H1 (cell line): Measurements from ENCODE around the gene CFAP20. TPM values are rescaled to one million over a fixed set of nuclear protein-coding genes. Genes with fewer than 3 reads are reported as not detected.

Source experiments
- CTCF ChIA-PET: fragments of 300-600 bp; sonication (Branson Sonifier 250); formaldehyde crosslinking; loops from one replicate; lab custom pipeline; 2021; ENCODE audit not compliant: partially characterized antibody; lab: Charles Lee
- POLR2A ChIA-PET: fragments of 300-600 bp; sonication (Branson Sonifier 250); formaldehyde crosslinking; loops from one replicate; lab custom pipeline; 2021; ENCODE audit warnings: inconsistent platforms; ENCODE audit not compliant: partially characterized antibody; lab: Charles Lee
- DNase-seq, 2 experiments: peaks; one replicate each; pipeline versions ENCODE4 v3.0.0 to v3.0.0-alpha.2; 2010 to 2022; ENCODE audit warnings: low spot score in 2 of 2, low read depth in 1 of 2, mixed read lengths in 1 of 2
- FAIRE-seq: peaks from 2 replicates; lab custom pipeline; 2011; peaks lifted over from hg19 to GRCh38; lab: Jason Lieb, UNC
- H2AFZ ChIP-seq: 2 replicates; pipeline ENCODE4 v1.8.1; 2012; ENCODE audit warnings: low read length, inconsistent platforms
- H2AK5ac ChIP-seq: 2 replicates; pipeline ENCODE4 v1.6.1; 2013; ENCODE audit warnings: low read depth, low read length
- H2BK120ac ChIP-seq: replicated peaks from 2 replicates; pipeline ENCODE3; 2013; ENCODE audit warnings: low read depth, low read length, inconsistent platforms
- H2BK12ac ChIP-seq: 2 replicates; pipeline ENCODE4 v1.6.1; 2013; ENCODE audit warnings: low read depth, low read length
- H2BK15ac ChIP-seq: 2 replicates; pipeline ENCODE4 v1.6.1; 2013; ENCODE audit warnings: low read length
- H2BK20ac ChIP-seq: 2 replicates; pipeline ENCODE4 v1.6.1; 2013; ENCODE audit warnings: low read length
- H2BK5ac ChIP-seq: 2 replicates; pipeline ENCODE4 v1.6.1; 2013; ENCODE audit warnings: low read depth, low read length
- H3K14ac ChIP-seq: 2 replicates; pipeline ENCODE4 v1.6.1; 2013; ENCODE audit warnings: inconsistent platforms; ENCODE audit not compliant: insufficient read length
- H3K18ac ChIP-seq: 2 replicates; pipeline ENCODE4 v1.6.1; 2013; ENCODE audit warnings: low read length; ENCODE audit errors: extremely low read depth
- H3K23ac ChIP-seq: 2 replicates; pipeline ENCODE4 v1.6.1; 2013; ENCODE audit warnings: inconsistent platforms; ENCODE audit not compliant: insufficient read length
- H3K23me2 ChIP-seq: 2 replicates; pipeline ENCODE4 v1.6.1; 2013; ENCODE audit warnings: low read depth, low read length
- H3K27ac ChIP-seq: 2 replicates; pipeline ENCODE4 v1.6.1; 2011; ENCODE audit warnings: low read depth, low read length, inconsistent platforms
- H3K27me3 ChIP-seq, 4 experiments: replicated peaks in 1 of 4; 1 replicate in 1 of 4; 2 replicates in 3 of 4; pipeline versions ENCODE4 v1.6.1 to v1.8.1; 2011 to 2013; ENCODE audit warnings: low read length in 3 of 4, mild to moderate bottlenecking in 3 of 4, inconsistent platforms in 2 of 4, mixed read lengths in 2 of 4, moderate library complexity in 1 of 4; ENCODE audit not compliant: control insufficient read depth in 3 of 4, insufficient read depth in 3 of 4; ENCODE audit errors: extremely low read depth in 1 of 4
- H3K36me3 ChIP-seq, 4 experiments: 2 replicates each; pipeline versions ENCODE4 v1.6.1 to v1.8.1; 2011 to 2013; ENCODE audit warnings: mild to moderate bottlenecking in 4 of 4, low read length in 3 of 4, moderate library complexity in 2 of 4, control low read depth in 1 of 4, inconsistent platforms in 1 of 4; ENCODE audit not compliant: insufficient read depth in 4 of 4, control insufficient read depth in 2 of 4
- H3K4ac ChIP-seq: replicated peaks from 2 replicates; pipeline ENCODE3; 2013; ENCODE audit warnings: low read length, low read depth, mixed read lengths, inconsistent platforms; ENCODE audit not compliant: insufficient read length
- H3K4me1 ChIP-seq, 4 experiments: replicated peaks in 1 of 4; 1 replicate in 1 of 4; 2 replicates in 3 of 4; pipeline versions ENCODE4 v1.6.1 to v1.8.1; 2011 to 2013; ENCODE audit warnings: low read length in 3 of 4, inconsistent platforms in 2 of 4, mixed read lengths in 1 of 4; ENCODE audit not compliant: insufficient read depth in 4 of 4, control insufficient read depth in 3 of 4
- H3K4me2 ChIP-seq, 2 experiments: 2 replicates each; pipeline versions ENCODE4 v1.6.1 to v1.8.1; 2011 to 2013; ENCODE audit warnings: low read depth in 2 of 2, low read length in 2 of 2, control low read depth in 1 of 2, inconsistent platforms in 1 of 2, mild to moderate bottlenecking in 1 of 2; ENCODE audit not compliant: insufficient read depth in 1 of 2
- H3K4me3 ChIP-seq, 4 experiments: fragments of 200-600, 300-600 bp in 1 of 4; sonication (generic), shearing (Covaris generic), sonication (Bioruptor Twin) in 1 of 4; 2 replicates each; pipeline versions ENCODE4 v1.5.1 to v1.8.1; 2011 to 2016; ENCODE audit warnings: low read length in 4 of 4, low read depth in 3 of 4, control low read depth in 2 of 4, inconsistent platforms in 2 of 4, mild to moderate bottlenecking in 2 of 4, mixed read lengths in 1 of 4, moderate library complexity in 1 of 4; ENCODE audit not compliant: insufficient read depth in 2 of 4; ENCODE audit errors: extremely low read depth in 1 of 4
- H3K56ac ChIP-seq: replicated peaks from 2 replicates; pipeline ENCODE3; 2013; ENCODE audit warnings: low read depth, mild to moderate bottlenecking, mixed read lengths, low read length, inconsistent platforms; ENCODE audit not compliant: insufficient read length
- H3K79me1 ChIP-seq: 2 replicates; pipeline ENCODE4 v1.6.1; 2013; ENCODE audit warnings: low read depth, low read length, control low read depth
- H3K79me2 ChIP-seq, 2 experiments: 2 replicates each; pipeline versions ENCODE4 v1.6.1 to v1.8.1; 2012 to 2013; ENCODE audit warnings: low read length in 2 of 2, mild to moderate bottlenecking in 2 of 2, inconsistent platforms in 1 of 2; ENCODE audit not compliant: insufficient read depth in 2 of 2, control insufficient read depth in 1 of 2
- H3K9ac ChIP-seq, 4 experiments: replicated peaks in 1 of 4; 1 replicate in 1 of 4; 2 replicates in 3 of 4; pipeline versions ENCODE4 v1.6.1 to v1.8.1; 2011 to 2013; ENCODE audit warnings: low read depth in 3 of 4, low read length in 3 of 4, control low read depth in 2 of 4, mild to moderate bottlenecking in 2 of 4, moderate library complexity in 2 of 4, inconsistent platforms in 1 of 4; ENCODE audit errors: extremely low read depth in 1 of 4
- H3K9me3 ChIP-seq, 2 experiments: 2 replicates each; pipeline versions ENCODE4 v1.6.1 to v1.8.1; 2012 to 2013; ENCODE audit warnings: mild to moderate bottlenecking in 2 of 2, moderate library complexity in 2 of 2, control low read depth in 1 of 2, inconsistent platforms in 1 of 2, low read depth in 1 of 2, low read length in 1 of 2, mixed read lengths in 1 of 2; ENCODE audit not compliant: insufficient read depth in 2 of 2
- H4K20me1 ChIP-seq, 2 experiments: replicated peaks in 1 of 2; 2 replicates each; pipeline versions ENCODE3 to v1.8.1; 2011 to 2013; ENCODE audit warnings: inconsistent platforms in 2 of 2, low read length in 2 of 2, mild to moderate bottlenecking in 1 of 2; ENCODE audit not compliant: insufficient read depth in 2 of 2, control insufficient read depth in 1 of 2
- H4K5ac ChIP-seq: 2 replicates; pipeline ENCODE4 v1.6.1; 2013; ENCODE audit warnings: low read length, low read depth, mixed read lengths, inconsistent platforms; ENCODE audit not compliant: insufficient read length
- H4K8ac ChIP-seq: 2 replicates; pipeline ENCODE4 v1.8.0; 2013; ENCODE audit warnings: mild to moderate bottlenecking, moderate library complexity, low read length, inconsistent platforms; ENCODE audit not compliant: insufficient read depth; ENCODE audit errors: extremely low read depth
- H4K91ac ChIP-seq: replicated peaks from 2 replicates; pipeline ENCODE3; 2013; ENCODE audit warnings: low read length, mixed read lengths, inconsistent platforms; ENCODE audit not compliant: insufficient read length
- CREB1 ChIP-seq: IDR thresholded peaks from 2 replicates; pipeline ENCODE4 v1.6.1; 2012; ENCODE audit warnings: inconsistent platforms
- NRF1 ChIP-seq: IDR thresholded peaks from 2 replicates; pipeline ENCODE4 v1.6.1; 2011; ENCODE audit warnings: mild to moderate bottlenecking, low read depth, low read length, improper control_type of control experiment
- RXRA ChIP-seq: IDR thresholded peaks from 2 replicates; pipeline ENCODE4 v1.6.1; 2011; ENCODE audit warnings: low read depth, mild to moderate bottlenecking, low read length, moderate library complexity; ENCODE audit not compliant: insufficient read depth
- WGBS, 2 experiments: shearing (Covaris generic) in 1 of 2; methylation state at CpG; one replicate each; pipeline versions ENCODE4 v1.1.6 to v1.1.7; 2013 to 2015; ENCODE audit warnings: low lambda C conversion rate in 2 of 2, mixed read lengths in 2 of 2, inconsistent platforms in 1 of 2, low coverage in 1 of 2, missing lambda C conversion rate in 1 of 2; ENCODE audit not compliant: insufficient replicate concordance in 2 of 2, insufficient coverage in 1 of 2, insufficient read length in 1 of 2; ENCODE audit errors: extremely low coverage in 1 of 2, missing lambda C conversion rate in 1 of 2; 5-methylcytosine and 5-hydroxymethylcytosine counted together
- polyA plus RNA-seq, 7 experiments: library from polyadenylated mRNA; depleted of rRNA in 3 of 7; stranded (reverse) in 5 of 7; unstranded in 2 of 7; fragments of >200 nt in 5 of 7; fragments of 200-250 nt in 2 of 7; gene quantifications; 1 replicate in 5 of 7; 2 replicates in 1 of 7; 4 replicates in 1 of 7; pipeline versions ENCODE4 v1.2.1 to v1.2.3, GENCODE V29; 2011 to 2013; ENCODE audit warnings: missing spikeins in 2 of 7, mixed read lengths in 2 of 7
- total RNA-seq: library from RNA; stranded (reverse); fragmentation: NEBNext Ultra II Directional; extraction: Animal tissue kit (Norgen Biotek cat#: 25700); gene quantifications from 2 replicates; pipeline ENCODE4 v1.2.1, GENCODE V29; 2021
- TF ChIP-seq, protein P1 (sequence below), 3 experiments: IDR thresholded peaks; 1 replicate in 2 of 3; 2 replicates in 1 of 3; pipeline versions ENCODE4 v1.5.1 to v1.6.1; 2011; ENCODE audit warnings: low read length in 3 of 3, mild to moderate bottlenecking in 3 of 3, inconsistent platforms in 2 of 3, low read depth in 1 of 3, moderate library complexity in 1 of 3; ENCODE audit not compliant: insufficient read depth in 1 of 3; ENCODE audit errors: control extremely low read depth in 1 of 3

Gene CFAP20
- total and polyA plus RNA-seq, 2 of the 8 experiments (the other 6 are each of a cell fraction or from before 2014, with no cell fraction given): 45.6 to 65.4 TPM

DNA sequence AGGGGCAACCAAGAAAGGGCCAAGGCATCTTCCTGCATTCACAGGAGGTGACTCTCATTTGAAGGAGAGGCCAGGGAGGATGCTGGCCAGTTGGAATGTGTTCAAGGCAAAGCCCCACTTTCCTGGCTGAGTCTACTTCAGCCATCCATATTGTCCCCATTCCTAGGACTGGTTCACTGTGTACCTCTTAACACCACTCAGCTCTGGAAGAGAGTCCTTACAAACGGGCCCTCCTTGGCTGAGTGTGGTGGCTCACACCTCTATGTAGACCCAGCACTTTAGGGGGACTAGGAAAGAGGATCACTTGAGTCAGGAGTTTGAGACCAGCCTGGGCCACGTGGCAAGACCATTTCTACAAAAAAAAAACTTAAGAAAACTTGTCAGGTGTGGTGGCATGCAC lies 28.1 kb upstream of the CFAP20 start:
- TF ChIP-seq CREB1 (no peak), NRF1 (no peak), RXRA (no peak)
- TF ChIP-seq, protein P1, sequence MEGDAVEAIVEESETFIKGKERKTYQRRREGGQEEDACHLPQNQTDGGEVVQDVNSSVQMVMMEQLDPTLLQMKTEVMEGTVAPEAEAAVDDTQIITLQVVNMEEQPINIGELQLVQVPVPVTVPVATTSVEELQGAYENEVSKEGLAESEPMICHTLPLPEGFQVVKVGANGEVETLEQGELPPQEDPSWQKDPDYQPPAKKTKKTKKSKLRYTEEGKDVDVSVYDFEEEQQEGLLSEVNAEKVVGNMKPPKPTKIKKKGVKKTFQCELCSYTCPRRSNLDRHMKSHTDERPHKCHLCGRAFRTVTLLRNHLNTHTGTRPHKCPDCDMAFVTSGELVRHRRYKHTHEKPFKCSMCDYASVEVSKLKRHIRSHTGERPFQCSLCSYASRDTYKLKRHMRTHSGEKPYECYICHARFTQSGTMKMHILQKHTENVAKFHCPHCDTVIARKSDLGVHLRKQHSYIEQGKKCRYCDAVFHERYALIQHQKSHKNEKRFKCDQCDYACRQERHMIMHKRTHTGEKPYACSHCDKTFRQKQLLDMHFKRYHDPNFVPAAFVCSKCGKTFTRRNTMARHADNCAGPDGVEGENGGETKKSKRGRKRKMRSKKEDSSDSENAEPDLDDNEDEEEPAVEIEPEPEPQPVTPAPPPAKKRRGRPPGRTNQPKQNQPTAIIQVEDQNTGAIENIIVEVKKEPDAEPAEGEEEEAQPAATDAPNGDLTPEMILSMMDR (IDR thresholded peaks at IDR 0.05; ENCODE audit: control extremely low read depth in 1 of 3, insufficient read depth in 1 of 3, low read depth in 1 of 3, low read length in 3 of 3): no peak
- no peak overlapping the region for H3K9ac ChIP-seq
- no peaks in the 10 kb centered on the region for H3K9me3 ChIP-seq
- H3K4me3 ChIP-seq: no peak overlapping the region
- H3K56ac ChIP-seq: no peak overlapping the region
- H3K36me3 ChIP-seq: peaks cover 7 to 14% (median 11%) of the 10 kb centered on the region in 4 experiments; a peak in 6 of 8 replicates
- DNase-seq (no peak), FAIRE-seq (no peak)
- H3K27ac ChIP-seq: no peak overlapping the region
- no peaks in the 10 kb centered on the region; a peak in 1 of 7 replicates for H3K4me1 ChIP-seq
- no peak overlapping the region for H4K5ac ChIP-seq
- no peaks in the 10 kb centered on the region for H3K23me2 ChIP-seq
- H3K4ac ChIP-seq: no peak overlapping the region
- no peak overlapping the region for H2BK120ac ChIP-seq
- ChIA-PET CTCF (interaction anchor here (0.7 kb wide), 1 partner anchor 1288 kb away, joined by 3 read pairs; no protein-coding TSS in a partner anchor), POLR2A (interaction anchor here (0.6 to 2.2 kb wide), 9 partner anchors 8 to 596 kb away, joined by 3 to 6 read pairs (median 4); partner anchors contain the start of gene CFAP20)
- no peak overlapping the region for H3K4me2 ChIP-seq
- no peak overlapping the region for H3K18ac ChIP-seq
- H3K23ac ChIP-seq: no peak overlapping the region
- no peak overlapping the region for H2AFZ ChIP-seq
- no peak overlapping the region for H4K91ac ChIP-seq
- H2BK12ac ChIP-seq: no peak overlapping the region
- no peak overlapping the region for H2BK15ac ChIP-seq
- H4K8ac ChIP-seq: no peak overlapping the region
- no peak overlapping the region for H2BK5ac ChIP-seq
- peaks cover 0 to 2% of the 10 kb centered on the region in 2 experiments for H4K20me1 ChIP-seq
- H2BK20ac ChIP-seq: no peak overlapping the region
- no peak overlapping the region for H2AK5ac ChIP-seq
- no peaks in the 10 kb centered on the region for H3K79me2 ChIP-seq
- no peaks in the 10 kb centered on the region for H3K79me1 ChIP-seq
- no peak overlapping the region for H3K14ac ChIP-seq
- WGBS, 2 experiments: 88% methylated on average over 2 of the region's 2 CpGs; no CpG with 5 or more reads in 1 of the 2 experiments
- no peaks in the 10 kb centered on the region for H3K27me3 ChIP-seq
